Activated gamma-delta T cell (primary cell): ENCODE results near the gene LSM8.
"Not testable (repeated sequence)": the region's sequence is repeated elsewhere in the genome, so short reads cannot be mapped to it uniquely, and the experiment has no call there.

Experiments used
- DNase-seq: peaks from one replicate; lab custom pipeline; 2025; lab: John Stamatoyannopoulos, UW
- total RNA-seq, 2 donors: gene quantifications; one replicate each; lab custom pipeline; 2026; lab: John Stamatoyannopoulos, UW

The LSM8 gene
- 131 to 188 reads per million in 2 donors for total RNA-seq

DNA sequence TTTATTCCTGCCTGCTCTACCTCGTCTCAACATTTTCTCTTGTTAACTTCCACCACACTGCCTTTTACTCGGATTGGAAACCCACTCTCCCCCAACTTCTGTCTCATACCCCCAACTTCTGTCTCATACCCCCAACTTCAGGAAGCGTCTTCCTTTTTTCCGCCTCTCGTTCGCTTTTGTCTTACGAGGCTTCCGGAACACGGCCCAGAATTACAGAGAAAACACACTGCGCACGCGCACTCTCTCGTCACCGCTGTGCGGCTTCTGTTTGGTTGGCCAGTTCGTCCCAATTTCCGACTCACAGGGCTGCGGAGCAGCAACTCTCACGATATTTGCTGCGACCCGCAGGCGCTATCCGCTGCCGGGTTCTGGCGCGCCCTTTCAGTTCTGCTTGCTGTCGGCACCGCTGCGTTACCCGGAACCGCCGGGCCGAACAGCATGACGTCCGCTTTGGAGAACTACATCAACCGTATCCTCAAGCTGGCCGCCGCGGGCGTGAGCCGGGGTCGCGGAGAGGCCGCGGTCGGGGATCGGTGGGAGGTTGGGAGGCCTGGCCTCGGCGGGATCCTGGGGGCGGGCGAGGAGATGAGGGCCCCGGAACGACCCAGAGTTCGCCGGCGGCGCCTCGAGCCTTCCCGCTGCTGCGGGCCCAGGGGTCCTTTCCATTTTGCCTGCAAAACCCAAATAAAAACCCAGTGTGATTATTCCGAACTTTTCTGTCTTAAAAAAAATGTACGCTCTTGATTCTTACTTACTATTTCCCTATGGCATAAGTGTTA lies at the start of gene LSM8:
LSM8 (plus strand) TSS at position 379 of the 779 bp plus-strand sequence; CDS start at position 439, 60 bp downstream.
- peak; percentile 83 for DNase-seq

DNA sequence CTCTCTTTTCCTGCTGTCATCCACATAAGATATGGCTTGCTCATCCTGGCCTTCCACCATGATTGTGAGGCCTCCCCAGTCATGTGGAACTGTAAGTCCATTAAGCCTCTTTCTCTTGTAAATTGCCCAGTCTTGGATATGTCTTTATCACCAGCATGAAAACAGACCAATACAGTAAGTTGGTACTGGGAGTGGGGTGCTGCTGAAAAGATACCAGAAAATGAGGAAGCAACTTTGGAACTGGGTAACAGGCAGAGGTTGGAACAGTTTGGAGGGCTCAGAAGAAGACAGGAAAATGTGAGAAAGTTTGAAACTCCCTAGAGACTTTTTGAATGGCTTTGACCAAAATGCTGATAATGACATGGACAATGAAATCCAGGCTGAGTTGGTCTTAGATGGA lies 49.5 kb upstream of the LSM8 start:
- not testable (repeated sequence) for DNase-seq

DNA sequence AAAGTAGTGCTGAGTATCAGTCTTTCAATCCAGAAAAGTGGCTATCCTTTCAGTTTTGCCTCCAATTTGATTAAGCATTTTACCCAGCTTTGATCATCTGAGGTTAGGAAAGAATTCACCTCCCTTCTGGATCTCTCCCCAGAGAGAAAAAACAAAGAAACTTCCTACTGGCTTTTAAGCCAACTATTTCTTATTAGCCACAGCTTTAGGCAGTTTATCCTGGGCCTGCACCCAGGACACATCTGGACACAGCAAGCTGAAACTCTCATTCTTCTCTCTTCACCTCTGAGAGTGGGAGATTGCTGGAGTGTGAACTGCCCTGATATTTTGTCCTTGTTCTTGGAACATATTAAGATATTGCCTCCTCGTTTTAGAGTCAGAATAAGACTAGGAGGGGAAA lies 43.5 kb upstream of the LSM8 start:
- no peak for DNase-seq

DNA sequence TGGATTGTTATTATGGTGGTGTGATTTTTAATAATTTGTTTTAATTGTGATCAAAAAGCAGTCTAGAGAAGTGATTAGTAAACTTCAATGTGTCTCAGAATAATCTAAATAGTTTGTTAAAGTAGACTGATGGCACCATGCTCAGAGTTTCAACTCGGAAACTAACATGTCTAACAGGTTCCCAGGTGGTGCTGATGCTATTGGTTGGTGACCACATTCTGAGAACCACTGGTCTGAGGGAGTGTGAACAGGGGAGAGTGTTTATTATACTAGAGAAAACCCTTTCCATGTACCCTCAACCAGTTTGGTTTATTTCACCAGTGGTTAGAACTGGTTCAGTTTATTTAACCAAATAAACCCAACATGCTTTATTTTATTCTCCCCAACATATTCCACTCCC lies 42.0 kb upstream of the LSM8 start:
- no peak for DNase-seq

DNA sequence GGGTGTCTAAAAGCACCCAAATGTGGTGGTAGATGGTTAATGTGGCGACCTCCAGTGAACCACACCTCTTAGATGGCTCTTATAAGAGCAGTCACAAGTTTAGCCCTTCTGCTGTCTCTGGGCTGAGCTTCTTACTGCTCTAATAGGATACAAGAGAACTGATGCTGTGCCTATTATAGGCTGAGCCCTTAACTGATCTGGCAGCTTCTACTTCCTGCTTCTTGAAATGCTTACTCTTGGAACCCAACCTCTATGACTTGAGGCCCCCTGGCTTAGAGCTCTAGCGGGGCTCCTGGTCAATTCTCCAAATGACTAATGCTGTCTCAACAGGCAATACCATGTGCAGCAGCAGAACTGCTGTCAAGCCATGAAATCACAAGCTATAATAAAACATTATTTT lies 35.0 kb upstream of the LSM8 start:
- no peak for DNase-seq

DNA sequence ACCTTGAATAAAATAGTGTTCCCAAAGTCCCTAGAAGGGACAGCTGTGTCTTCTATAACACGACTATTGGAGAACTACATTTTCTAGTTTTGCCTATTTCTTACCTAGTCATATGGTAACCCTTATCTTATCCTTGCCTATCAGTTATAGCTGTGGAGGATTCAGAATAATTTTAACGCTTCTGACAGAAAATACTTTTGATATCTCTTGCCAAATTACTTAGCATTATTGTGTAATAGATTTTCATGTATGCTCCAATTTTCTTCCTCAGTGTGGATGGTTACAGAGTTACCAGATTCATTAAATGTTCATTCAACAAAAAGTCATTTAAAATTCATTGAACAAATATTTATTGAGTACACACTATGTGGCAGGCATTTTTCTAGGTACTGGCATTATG lies 34.6 kb upstream of the LSM8 start:
- DNase-seq: no peak

DNA sequence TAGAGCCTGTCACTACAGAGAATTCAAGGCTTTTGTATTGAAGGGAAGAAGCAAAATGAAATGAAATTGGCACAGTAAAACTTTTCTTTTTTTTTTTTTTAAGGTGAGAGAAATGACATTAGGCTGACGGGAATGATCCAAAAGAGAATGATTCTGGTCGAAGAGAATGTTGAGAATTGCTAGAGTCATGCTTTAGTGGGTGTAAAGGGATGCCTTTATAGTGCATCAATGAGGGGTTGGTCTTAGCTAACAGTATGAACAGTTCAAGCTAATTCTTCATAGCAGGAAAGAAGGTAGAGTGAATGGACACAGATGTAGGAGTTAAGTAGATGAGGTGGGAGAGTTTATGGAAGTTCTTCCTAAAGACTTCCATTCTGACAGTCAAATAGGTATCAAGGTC lies 32.3 kb upstream of the LSM8 start:
- DNase-seq: no peak

DNA sequence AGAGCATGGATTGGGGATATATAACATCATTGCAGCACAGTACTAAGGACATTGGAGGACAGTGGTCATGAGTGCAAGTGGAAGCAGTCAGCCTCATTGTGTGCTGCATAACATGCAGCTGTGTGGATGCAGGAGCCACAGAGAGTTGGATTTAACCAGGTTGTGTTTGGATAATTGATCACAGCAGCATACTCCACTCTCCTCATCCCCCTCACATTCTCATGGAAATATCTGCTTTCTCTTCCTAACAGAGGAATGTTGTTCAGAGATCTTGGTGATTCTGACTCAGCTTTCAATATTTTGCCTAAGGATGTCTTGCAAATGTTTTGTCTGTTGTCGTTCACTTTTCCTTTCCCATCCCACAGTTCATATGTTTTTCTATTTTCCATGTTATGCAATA lies 31.8 kb upstream of the LSM8 start:
- DNase-seq: no peak

DNA sequence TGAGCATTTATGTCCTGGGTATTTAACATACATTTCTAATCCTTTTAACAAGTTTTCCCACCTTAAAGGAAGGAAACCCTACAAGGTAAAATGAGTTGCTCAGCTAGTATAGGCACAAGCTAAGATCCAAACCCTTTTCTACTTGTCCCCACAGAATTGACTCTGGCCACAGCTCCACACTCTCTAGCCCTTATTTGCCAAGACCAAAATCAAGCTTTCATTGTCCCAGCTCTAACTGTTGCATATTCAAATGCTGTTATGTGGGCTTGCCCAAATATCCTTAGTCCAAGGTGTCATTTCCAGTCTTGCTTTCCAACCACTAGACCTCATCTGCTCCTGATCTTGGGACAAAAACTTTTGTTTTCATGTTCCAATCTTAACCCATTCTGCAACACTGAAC lies 31.3 kb upstream of the LSM8 start:
- DNase-seq: no peak

DNA sequence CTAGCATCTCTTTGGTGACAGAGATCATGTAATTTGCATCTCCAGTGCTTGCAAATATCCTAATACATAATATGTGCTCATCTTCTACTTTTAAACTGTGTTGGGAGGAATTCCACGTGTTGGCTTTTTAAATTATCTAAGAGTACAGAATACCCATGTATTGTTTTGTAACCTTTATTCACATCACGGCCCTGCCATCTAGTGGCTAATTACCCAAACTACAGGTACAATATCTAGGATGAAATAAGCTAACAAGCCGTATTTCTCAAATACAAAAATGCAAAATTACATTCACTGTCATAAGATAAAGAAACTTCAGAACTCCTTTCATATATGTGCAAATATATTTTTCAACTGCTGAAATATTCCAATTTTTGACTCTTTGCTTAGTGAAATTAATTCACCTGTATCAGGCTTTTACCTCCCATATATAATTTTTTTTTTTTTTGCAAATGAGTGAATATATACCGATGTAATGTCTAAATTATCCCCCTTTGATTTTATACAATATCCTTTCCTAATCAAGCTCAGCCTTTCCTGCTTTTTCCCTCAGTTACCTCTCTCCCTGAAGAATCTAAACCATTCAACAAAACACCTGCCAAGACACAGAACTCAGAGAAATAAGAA lies 30.3 kb upstream of the LSM8 start:
- no peak for DNase-seq

DNA sequence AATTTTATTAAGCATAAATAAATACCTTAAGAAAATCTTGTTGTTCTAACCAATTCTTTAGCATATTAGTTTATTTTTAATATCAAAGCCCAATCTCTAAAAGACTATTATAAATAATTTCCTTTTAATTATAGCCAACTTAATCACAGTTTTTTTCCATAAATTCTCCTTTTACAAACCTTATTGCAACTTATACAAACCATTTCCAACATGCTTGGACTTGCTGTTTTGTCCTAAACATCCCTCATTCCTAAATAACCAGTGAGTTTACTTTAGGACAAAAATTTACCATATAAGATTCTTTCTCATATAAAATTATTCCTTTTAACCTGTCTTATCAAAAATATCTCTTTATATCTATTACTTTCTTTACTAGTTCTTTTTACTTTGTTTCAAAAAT lies 25.2 kb upstream of the LSM8 start:
- DNase-seq: no peak

DNA sequence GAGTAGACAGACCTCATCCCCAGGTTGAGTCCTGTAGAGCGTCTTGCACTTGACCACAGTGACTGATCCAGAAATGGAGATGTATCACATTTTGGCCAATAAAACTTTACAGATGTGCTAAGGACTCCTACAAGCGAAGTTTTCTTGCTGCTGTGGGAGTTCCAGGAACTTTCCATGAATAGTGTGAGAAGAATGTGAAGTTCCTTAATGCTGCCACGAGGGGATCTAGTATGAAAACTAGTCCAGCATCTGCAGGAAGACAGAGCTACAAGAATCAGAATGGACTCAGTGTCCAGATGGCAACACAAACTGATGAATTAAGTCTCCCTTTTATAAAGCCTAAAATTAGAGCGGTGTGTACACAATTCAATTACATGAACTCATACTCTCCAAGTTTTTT lies 14.8 kb upstream of the LSM8 start:
- no peak for DNase-seq

DNA sequence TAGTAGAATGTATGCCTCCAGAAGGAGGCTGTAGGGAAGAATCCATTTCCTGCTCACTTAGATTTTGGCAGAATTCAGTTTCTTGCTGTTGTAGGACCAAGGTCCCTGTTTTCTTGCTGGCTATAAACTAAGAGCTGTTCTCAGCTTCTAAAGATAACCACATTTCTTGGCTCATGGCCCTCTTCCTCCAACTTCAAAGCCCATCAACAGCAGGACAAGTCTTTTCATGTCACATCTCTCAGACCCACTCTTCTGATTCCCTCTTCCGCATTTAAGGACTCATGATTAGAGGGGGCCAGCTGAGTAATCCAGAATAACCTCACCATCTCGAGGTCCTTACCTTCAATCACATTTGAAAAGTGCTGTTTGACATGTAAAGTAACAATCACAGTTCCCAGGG lies 8.2 kb upstream of the LSM8 start:
- DNase-seq: no peak

DNA sequence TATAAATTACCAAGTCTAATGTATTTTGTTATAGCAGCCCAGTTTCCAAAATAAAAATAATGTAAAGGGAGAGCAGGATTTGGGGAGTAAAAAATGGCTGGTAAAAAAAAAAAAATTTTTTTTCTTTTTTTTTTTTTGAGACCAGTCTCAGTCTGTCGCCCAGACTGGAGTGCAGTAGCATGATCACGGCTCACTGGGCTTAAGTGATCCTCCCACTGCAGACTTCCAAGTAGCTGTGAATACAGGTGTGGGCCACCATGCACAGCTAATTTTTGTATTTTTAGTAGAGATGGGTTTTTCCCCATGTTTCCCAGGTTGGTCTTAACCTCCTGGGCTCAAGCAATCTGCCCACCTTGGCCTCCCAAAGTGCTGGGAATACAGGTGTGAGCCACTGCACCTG lies 4.8 kb upstream of the LSM8 start:
- no peak for DNase-seq

DNA sequence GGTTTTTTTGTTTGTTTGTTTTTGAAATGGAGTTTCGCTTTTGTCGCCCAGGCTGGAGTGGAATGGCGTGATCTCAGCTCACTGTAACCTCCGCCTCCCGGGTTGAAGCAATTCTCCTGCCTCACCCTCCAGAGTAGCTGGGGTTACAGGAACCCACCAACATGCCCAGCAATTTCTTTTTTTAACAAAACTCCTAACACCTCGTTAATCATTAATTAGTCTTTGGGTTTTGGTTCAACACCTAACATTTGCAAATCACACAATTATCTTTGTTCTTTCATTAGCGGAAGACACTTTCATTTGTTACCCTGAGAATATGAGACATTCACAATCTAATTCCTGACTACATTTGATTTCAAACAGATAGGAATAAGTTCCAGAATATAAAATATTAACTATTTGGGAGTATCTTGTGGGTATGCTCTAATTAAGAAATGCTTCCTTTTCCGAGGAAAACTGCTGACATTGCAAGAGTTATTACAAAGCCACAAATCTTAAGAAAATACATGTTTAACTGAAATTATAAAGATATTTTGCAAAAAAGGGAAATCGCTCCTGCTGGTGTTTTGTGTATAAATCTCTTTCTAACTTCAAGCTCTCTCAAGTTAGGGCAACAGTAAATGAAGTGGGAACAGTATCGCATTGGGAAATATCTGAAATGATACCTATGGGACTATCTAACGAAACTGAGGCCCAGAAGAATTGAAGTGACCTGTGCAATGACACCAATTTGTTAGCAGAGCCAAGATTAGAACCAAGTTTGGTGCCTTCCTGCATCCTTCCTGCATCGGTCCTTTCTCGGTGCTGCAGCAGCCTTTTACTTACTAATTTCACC lies 1.2 kb upstream of the LSM8 start:
- DNase-seq: no peak

DNA sequence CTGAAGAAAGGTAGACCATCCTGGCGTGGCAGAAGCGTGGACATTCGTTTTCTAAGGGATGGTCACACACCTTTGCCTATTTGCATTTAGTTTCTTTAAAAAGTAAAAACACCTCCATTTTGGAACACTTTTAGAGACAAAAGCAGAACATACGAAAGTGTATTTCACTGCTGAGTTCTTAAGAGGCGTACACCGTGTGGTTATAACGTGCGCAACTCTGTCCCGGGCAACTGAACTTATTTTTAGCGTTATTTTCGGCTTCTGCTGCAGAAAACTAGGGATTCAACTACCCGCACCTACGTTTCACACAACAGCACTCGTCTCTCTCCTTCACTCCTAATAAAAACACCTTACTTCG lies 557 bp upstream of the LSM8 start:
- DNase-seq: no peak

DNA sequence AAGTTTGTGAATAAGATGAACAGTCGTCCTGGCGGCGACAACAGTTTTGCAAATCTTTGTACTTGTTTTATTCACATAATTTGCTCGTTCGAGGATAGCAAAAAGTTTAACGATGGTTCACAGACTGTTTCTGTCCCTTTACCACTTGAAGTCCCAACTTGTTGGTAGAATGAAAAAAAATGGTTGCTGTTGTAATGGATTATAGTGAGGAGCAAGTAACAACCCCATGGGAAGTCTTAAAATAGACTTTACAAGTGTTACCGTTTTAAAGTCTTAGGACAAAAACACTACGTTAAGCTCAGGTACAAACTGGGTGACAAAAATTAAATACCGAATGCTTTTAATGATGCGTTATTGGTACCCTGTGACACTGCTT lies 589 bp downstream of the LSM8 start:
- no peak for DNase-seq

DNA sequence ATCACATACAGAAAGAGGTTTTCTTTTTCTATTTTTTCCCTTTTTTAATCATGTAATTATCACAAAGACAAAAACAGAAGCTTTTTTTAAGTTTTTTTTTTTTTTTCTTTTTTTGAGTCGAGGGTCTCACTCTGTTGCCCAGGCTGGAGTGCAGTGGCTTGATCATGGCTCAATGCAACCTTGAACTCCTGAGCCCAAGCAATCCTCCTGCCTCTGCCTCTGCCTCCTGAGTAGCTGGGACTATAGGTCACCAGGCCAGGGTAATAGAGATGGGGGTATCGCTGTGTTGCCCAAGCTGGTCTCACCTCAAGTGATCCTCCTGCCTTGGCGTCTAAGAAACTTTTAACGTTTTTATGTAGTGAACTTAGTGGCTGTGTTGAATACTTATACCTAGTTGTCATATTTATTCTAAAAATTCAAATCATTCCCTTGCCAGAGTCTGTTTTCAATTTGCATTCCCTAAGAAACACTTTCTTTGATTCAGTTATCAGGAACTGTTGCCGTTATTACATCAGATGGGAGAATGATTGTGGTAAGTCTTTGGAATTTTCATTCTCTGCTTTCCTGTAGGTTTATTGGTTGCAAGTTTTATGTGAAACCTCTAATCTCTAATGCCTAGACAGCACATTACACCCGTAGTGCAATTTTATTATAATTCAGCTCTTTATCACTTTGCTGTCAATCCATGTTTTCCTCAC lies 1.3 kb downstream of the LSM8 start:
- no peak for DNase-seq

DNA sequence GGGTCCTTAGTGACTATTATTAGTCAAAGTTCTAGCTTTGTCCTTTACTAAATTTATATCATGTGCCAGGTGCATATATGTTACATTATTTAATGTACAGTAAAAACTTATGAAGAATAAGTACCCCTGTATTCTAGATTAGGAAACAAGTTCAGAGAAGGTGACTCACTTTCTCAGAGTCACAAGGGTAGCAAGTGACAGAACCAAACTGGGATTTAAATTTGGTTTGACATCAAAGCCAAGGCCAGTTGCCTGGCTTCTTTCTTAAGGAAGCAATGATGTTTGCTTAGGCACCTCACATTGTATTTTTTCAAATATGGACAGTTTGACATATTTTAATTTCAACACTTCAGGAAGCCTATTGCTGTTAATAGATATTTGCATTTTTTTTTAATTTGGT lies 2.5 kb downstream of the LSM8 start:
- DNase-seq: no peak

DNA sequence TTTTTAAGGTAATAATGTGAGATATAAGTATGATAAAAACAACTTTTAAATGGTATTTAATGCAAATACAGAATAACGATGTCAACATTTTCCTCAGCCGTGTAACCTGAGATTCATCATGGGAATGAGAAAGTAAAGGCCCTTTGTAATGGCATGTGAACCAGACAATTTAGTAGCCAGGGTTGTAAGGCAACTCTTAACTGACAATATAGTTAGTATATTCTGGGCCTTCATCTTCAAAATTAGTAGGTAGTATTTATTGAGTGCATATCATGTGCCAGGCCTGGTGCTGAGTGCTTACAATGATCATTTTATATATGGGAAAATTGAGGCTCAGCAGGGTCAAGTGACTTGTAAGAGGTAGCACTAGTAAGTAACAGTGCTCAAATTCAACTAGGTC lies 10.6 kb downstream of the LSM8 start:
- DNase-seq: no peak

DNA sequence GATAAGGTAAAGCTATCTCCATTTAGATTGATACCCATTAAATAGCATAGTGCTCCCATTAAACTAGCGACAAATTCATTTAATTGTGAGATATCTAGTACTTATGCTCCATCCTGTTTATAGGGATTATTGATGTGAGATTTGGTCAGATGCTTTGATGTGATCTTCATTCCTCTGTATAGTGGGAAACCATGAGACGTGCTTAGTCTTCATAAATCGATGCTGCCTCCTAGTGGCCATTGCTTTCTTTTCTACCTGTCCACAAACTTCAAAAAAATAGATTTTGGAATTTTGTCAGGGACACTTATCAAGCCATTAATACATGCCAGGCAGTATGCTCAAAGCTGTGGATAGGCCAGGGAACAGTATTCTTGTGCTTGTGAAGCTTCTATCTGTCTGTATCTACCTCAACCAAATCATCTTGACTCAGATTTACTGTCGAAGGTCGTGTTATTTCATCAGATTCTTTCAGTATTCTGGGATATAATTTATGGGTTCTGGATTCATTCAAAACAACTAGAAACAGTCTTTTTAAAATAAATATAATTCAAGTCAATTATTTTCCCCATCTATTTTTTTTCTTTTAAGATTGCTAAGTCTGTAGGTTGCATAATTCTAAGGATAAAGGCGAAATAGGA lies 12.0 kb downstream of the LSM8 start:
- no peak for DNase-seq

DNA sequence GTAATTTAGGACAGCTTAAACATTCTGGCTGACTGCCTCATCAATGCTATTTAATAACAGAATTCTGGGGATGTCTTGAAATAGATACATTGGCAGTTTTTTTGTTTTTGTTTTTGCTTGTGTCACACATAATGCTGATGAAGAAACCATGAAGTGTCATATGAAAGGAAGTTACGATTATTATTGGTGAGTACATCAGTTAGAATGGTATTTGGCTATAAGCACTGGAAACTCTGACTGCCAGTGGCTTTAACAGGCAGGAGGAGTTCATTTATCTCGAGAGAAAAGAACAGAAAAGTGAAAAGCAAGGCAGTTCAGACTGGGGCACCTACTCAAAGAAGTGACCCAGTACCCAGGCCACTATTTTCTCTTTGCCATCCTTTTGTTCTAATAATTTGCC lies 18.1 kb downstream of the LSM8 start:
- DNase-seq: no peak
